NCI-H1436 (cell line): ENCODE measurements around the gene NCOA4.
"Not testable (repeated sequence)": the region's sequence is repeated elsewhere in the genome, so short reads cannot be mapped to it uniquely, and the experiment has no call there.

Experiments
- DNase-seq: peaks from one replicate; lab custom pipeline; 2025; lab: John Stamatoyannopoulos, UW

The NCOA4 gene

GRCh38 chr10:46019569-46020343 is 10.7 kb downstream of the NCOA4 start:
- no peak for DNase-seq

- no peak for DNase-seq
Observed at GRCh38 chr10:46019177-46019528, 11.3 kb downstream of the NCOA4 start.

DNA sequence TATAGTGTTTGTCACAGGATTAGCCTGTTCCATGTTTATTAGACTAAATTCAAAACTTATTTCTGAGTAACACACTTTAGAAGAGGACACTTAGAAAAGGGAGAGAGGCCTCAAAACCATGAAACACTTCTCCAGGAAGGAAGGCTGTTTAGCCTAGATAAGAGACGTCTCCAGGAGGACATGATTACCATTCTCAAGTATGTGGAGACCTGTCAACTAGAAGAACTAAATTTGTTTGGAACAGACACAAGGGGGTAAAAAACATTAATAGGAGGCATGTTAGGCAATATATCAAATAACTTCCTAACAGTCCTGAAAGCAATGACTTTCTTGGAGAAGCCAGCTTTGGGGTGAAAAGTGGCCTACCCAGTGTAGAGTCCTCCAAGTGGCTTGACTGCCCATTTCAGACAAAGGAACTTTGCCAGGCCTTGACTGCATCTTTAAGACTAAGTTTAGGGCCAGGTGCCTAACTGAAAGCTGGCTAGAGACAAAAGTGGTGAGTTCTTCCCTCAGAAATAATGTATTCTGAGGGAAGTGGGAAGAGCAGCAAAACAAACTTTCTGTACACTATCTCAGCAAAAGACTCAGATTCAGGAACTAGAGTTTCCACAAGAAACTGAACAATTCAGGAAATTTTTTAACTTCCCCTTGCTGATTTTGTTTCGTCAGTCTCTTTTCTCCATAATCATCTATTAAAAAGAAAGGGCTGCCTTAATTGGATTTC is 11.8 kb downstream of the NCOA4 start:
- DNase-seq, result no peak

GRCh38 chr10:46017733-46018132 is 12.7 kb downstream of the NCOA4 start:
- no peak for DNase-seq

DNA sequence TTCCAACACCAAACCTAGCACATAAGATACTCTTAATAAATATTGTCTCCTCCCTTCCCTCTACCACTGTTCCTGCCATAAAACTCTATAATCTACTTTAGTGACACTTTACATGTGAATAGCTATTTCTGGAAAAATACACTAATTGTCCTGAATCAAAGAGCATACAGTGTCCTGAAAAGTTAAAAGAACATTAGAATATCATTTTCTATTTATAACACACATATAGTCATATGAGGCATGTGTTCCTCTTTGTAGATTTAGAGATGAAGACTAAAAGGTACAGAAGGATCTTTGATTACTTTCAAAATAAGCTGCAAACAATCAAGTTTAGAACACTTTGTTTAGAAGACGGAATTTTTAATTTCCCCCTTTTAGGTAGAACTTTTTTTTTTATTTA is 13.6 kb downstream of the NCOA4 start:
- DNase-seq, result no peak

DNA sequence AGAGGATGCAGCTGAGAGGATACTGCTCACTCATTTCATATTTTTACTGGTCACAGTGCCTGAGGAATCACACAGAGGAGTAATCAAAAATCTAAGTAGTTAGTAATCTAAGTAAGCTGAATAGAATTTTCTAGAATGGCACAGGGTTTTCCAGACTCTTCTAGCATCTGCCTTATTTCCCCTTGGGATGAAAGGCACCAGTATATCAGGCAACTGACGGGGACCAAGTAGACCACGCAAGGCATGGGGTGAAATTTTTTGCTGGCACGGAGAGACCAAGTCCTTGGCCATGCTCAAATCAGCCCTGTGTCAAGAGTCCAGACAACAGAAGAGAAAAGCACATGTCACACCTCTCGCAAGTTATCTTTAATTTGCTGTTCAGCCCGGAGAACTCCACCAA is 14.2 kb downstream of the NCOA4 start:
- DNase-seq, result no peak

- no peak for DNase-seq
Observed at GRCh38 chr10:46014683-46015405, 15.6 kb downstream of the NCOA4 start.

DNA sequence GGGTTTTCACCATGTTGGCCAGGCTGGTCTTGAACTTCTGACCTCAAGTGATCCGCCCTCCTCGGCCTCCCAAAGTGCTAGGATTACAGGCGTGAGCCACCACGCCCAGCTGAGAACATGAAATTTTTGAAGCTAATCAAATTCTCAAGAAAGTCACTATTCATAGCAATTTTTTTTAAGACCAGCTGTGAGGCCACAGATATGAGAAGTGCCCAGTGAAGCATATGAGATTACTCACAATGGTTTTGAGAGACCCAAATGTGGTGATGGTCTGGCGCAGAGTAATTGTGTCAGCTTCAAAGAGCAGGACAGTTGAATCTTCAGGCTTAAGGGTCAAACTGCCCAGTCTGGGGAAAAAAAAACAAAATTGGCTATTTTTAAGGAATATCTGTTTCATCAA is 16.2 kb downstream of the NCOA4 start:
- no peak for DNase-seq

- no peak for DNase-seq
Observed at GRCh38 chr10:46012746-46013145, 17.7 kb downstream of the NCOA4 start.

- no peak for DNase-seq
Observed at GRCh38 chr10:46006219-46006618, 24.2 kb downstream of the NCOA4 start.

DNA sequence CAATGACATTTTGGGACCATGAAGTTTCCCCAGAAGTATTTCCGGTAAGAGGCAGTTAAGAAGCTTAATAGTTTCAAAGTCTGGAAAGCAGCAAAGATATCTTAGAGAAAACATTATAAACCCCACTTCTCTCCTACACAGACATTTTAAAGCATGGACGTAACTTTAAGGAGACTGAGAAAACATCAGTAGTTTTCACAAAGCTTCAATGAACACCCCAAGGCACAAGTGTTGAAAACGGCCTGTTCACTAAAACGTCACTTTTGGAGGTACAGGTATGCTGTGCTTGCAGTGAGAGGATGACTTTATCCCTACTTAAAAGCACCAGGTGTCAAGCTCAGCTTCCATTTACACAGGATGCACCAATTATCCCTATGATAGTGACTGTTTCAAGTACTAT is 25.0 kb downstream of the NCOA4 start:
- no peak for DNase-seq

DNA sequence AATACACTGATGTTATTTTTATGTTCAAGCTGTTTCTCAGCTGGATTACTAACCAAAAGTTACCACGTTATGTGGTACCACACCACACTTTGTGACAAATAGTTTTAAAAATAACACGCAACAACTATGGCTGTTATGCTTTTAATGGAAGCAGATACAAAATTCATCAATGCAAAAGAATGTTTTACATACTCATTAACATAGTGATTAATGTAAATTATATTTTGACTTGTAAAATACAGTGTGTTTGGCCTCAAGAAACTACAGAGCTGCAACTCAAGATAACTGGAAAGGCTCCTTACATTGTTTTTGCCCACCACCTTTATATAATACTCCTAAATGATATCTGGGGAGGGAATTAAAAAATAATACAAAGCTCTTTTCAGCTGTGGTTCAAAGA is 25.5 kb downstream of the NCOA4 start:
- no peak for DNase-seq

GRCh38 chr10:46002916-46003693 is 27.3 kb downstream of the NCOA4 start:
- no peak for DNase-seq

- not testable (repeated sequence) for DNase-seq
Observed at GRCh38 chr10:46002189-46002687, 28.2 kb downstream of the NCOA4 start.

DNA sequence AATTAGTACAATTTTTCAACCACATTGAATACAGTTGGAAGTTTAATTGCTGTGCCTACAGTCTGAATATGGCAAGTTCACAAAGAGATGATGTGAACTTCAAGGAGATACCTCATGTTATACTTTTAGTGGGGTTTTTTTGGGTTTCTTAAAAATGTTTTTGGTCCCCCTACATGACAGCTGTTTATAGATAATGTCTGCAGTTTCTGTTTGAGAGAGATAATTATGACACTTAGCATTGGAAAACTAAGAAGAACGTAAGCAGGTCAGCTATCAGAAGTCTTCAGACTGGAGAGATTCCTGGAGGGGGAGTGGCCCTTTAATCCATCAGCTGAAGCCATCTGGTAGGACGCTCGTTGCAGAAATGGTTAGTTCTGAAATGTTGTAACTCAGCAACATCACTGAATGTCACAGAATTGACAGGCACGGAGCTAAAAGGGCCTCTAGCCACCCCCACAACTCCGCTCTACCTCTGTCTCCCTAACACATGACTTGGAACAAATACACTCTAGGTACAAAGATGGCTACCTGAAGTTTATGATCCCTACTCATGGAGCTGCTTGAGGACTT is 29.2 kb downstream of the NCOA4 start:
- no peak for DNase-seq

DNA sequence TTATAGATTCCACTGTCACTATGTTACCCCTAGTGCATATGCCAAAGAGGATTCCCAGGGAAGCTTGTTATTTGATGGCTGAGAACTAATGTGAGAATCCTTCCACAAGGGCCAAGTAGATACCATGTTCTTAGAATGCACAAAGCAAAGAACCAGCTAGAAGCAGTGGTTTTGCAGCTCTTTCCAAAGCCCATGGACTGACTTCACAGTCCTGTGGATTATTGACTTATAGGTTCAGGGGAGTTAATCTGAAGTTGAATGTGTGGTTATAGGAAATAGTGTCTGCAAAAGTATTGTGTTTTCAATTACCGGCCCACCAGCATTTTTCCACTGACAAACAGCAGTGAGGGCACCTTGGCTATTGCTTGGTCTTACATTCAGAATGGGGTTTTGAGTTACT is 29.9 kb downstream of the NCOA4 start:
- no peak for DNase-seq

DNA sequence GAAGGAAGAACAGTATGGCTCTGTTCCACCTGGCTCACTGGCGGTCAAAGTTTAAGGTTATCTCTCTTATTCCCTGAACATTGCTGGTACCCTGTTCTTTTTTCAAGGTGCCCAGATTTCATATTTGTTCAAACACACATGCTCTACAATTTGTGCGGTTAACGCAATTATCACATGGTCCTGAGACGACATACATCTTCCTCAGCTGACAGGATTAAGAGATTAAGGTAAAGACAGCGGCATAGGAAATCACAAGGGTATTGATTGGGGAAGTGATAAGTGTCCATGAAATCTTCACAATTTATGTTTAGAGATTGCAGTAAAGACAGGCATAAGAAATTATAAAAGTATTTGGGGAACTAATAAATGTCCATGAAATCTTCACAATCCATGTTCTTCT is 30.5 kb downstream of the NCOA4 start:
- not testable (repeated sequence) for DNase-seq

DNA sequence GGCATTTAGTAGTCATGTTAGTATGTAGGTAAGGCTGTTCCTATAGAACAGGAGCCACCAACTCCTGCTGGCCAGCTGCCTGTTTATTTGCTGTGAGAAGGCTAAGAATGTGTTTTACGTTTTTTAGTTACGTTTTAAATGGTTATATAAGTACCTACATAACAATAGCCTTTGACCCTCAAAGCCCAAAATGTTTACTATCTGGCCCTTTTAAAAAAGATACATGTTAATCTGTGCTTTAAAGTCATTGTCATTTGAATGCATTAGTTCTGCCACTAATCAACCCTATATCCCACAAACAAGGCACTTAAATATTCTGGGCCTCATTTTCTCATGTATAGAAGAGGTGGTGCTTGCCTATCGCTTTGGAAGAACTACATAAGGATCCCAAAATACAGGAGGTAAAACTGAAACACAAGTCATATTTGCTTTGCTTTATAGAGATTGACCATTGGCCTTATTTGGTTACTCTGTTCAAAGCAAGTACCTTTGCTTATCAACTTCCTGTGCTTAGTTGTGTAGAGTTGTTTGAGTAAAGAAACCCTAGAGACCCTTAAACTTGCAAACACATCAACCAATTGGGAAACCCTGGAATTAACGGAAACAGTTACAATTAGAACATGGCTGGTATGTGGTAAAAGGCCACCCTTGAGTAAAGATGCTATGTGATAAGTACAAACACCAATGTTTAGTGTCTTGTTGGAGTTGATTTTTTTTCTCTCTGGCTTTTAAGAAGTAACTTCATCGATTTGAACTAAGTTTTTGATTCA is 32.2 kb downstream of the NCOA4 start:
- no peak for DNase-seq

DNA sequence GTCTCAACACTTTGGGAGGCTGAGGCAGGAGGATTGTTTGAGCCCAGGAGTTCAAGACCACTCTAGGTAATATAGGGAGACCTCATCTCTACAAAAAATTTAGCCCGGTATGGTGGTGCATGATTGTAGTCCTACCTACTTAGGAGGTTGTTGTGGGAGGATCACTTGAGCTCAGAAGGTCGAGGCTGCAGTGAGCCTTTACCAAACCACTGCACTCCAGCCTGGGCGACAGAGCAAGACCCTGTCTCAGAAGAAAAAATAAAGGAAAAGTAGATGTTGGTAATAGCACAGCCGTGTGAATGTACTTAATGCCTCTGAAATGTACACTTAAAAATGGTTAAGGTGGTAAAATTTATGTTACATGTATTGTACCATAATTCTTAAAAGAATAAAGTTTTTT is 32.9 kb downstream of the NCOA4 start:
- no peak for DNase-seq

GRCh38 chr10:45985590-45985989 is 44.8 kb downstream of the NCOA4 start:
- not testable (repeated sequence) for DNase-seq

GRCh38 chr10:45984473-45984872 is 46.0 kb downstream of the NCOA4 start:
- DNase-seq, result not testable (repeated sequence)
